ENCODE measurements around the gene ESYT3.

GRCh38 chr3:138476526-138476925 lies 42.1 kb downstream of the ESYT3 start:
- TF ChIP-seq CTCF (conservative IDR thresholded peaks at IDR 0.05) (no peak), EZH2 (IDR thresholded peaks at IDR 0.05; ENCODE audit: low read depth) (no peak)

Measured in PC-9 (cell line).